Aorta (tissue), 5 donors: ENCODE data around the gene GJA3. TPM values are rescaled to one million over a fixed set of nuclear protein-coding genes. Genes with fewer than 3 reads are reported as not detected.

ENCODE experiments used
- ATAC-seq: fragments of 200-7000 bp; cut with Tn5 transposase; one replicate; pipeline ENCODE4 v1.9.1; 2022; ENCODE audit warnings: moderate library complexity; ENCODE audit not compliant: low FRiP score
- DNase-seq, 2 donors: peaks; one replicate each; pipeline ENCODE4 v3.0.0-alpha.2; 2020
- H3K27ac ChIP-seq, 2 donors: one replicate each; pipeline ENCODE4 v1.5.1; 2013; ENCODE audit warnings: low read length in 2 of 2, mild to moderate bottlenecking in 2 of 2, moderate library complexity in 2 of 2, control low read depth in 1 of 2, inconsistent platforms in 1 of 2, low read depth in 1 of 2
- H3K27me3 ChIP-seq, 2 donors: one replicate each; pipeline ENCODE4 v1.6.1; 2013; ENCODE audit warnings: control low read depth in 1 of 2, low read length in 1 of 2, mild to moderate bottlenecking in 1 of 2, moderate library complexity in 1 of 2; ENCODE audit not compliant: insufficient read depth in 2 of 2, control insufficient read depth in 1 of 2
- H3K36me3 ChIP-seq, 2 donors: one replicate each; pipeline ENCODE4 v1.6.1; 2013; ENCODE audit warnings: control low read depth in 1 of 2, low read length in 1 of 2, mild to moderate bottlenecking in 1 of 2; ENCODE audit not compliant: insufficient read depth in 2 of 2, control insufficient read depth in 1 of 2
- H3K4me1 ChIP-seq, 2 donors: one replicate each; pipeline ENCODE4 v1.6.1; 2013; ENCODE audit warnings: low read length in 2 of 2, control low read depth in 1 of 2, mild to moderate bottlenecking in 1 of 2, moderate library complexity in 1 of 2; ENCODE audit not compliant: insufficient read depth in 2 of 2, control insufficient read depth in 1 of 2
- H3K4me3 ChIP-seq, 2 donors: one replicate each; pipeline ENCODE4 v1.5.1; 2013; ENCODE audit warnings: low read length in 2 of 2, control low read depth in 1 of 2, mild to moderate bottlenecking in 1 of 2
- H3K9me3 ChIP-seq: one replicate; pipeline ENCODE4 v1.6.1; 2013; ENCODE audit warnings: mild to moderate bottlenecking, low read length; ENCODE audit not compliant: control insufficient read depth
- WGBS, 2 donors: extraction: QIAGEN DNeasy Blood & Tissue Kit; methylation state at CpG; one replicate each; pipeline ENCODE4 v1.1.7; 2013; 5-methylcytosine and 5-hydroxymethylcytosine counted together
- intact Hi-C, 2 donors: fragments of 100-400 bp; cut with DNase I; formaldehyde crosslinking; loops; one replicate each; pipeline versions ENCODE4 v1.14.2 to v1.15.0; 2022
- polyA plus RNA-seq, 2 donors: library from polyadenylated mRNA; stranded (reverse); fragments of 200-250 nt; gene quantifications; one replicate each; pipeline ENCODE4 v1.2.3, GENCODE V29; 2013
- total RNA-seq, 2 donors: library from RNA; stranded (reverse); fragmentation: NEBNext Ultra II Directional; extraction: Animal tissue kit (Norgen Biotek cat#: 25700); gene quantifications; one replicate each; pipeline ENCODE4 v1.2.1, GENCODE V29; 2021
- donor health status: healthy with polysubstance abuse.
- donor health status: Bipolar disorder and iron deficiency.
- donor health status: DM: no; HTN: no; CAD: no.
- donor health status: DM: no; HTN: no; CAD: no.
- donor health status: DM: yes; HTN: yes; CAD: no.

Gene GJA3
- total and polyA plus RNA-seq, 4 donors = 0.03 to 0.42 (median 0.19) TPM; not detected in 1

DNA sequence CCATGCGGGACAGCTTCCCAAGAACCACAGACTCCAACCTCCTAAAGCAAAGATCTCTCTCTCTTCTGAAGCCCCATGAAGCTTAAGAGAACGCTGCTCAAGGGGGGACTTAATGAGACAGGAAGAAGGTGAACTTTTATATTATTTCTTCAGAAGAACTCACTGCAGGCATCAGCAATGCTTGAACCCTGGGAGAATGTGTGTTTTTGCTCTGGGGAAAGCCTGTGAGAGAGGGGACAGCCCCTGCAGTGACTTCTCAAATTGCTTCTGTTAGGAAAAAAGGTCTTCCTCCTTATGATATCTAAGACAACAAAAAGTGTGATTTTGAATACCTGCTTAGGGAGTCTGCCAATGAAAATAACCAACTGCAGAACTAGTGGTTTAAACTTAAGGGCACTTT lies 23.0 kb downstream of the GJA3 start:
- Histone ChIP-seq H3K9me3 (no peaks in the 10 kb centered on the region), H3K36me3 (no peaks in the 10 kb centered on the region), H3K4me3 (no peak overlapping the region), H3K27me3 (peaks cover 0 to 2% of the 10 kb centered on the region in 2 donors), H3K27ac (no peak overlapping the region), H3K4me1 (no peaks in the 10 kb centered on the region)
- intact Hi-C loops = no loop called here
- no peak for DNase-seq
- no peak for ATAC-seq
- WGBS, 2 donors = 87 to 91% methylated on average over 2 of the region's 2 CpGs

DNA sequence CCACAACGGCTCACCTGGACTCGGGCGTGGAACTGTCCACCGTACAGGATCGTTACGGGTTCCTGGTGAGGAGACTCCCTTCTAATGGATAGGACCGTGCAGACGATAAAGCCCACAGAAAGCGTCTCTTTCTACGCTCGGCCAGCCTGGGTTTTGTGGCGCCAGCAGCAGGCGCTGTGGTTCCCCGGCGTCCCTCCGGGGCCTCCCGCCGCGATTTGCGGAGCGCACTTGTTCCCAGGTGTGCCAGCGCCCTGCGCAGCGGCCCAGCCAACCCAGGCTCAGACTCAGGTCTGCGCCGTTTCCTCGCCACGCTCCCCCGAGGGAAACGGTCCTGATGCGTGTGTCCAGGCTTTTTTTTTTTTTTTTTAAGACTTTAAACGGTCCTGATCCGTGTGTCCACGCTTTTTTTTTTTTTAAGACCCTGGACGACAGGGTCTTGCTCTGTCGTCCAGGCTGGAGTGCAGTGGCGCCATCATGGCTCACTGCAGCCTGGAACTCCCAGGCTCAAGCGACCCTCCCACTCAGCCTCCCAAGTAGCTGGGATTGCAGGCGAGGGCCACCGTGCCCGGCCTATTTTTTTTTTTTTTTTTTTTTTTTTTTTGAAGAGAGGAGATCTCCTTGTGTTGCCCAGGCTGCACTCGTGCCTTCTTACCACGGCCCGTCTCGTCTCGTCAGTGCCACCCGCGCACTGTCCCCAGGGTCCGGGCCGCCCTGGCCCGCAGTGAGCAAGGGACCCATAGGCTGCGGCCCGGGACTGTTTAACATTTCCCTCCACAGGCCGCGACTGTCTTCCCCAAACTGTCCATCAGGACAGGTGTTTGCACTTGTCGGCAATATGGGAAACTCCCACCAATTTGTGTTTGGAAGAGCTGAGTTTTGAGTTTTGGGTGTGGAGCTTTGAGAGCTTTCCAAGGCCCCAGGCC lies 23.8 kb downstream of the GJA3 start:
- no peak overlapping the region for H3K4me3 ChIP-seq
- DNase-seq (no peak), ATAC-seq (no peak)
- 33 to 34% methylated on average over 55 to 56 of the region's 56 CpGs for WGBS, 2 donors
- no peaks in the 10 kb centered on the region for H3K36me3 ChIP-seq
- H3K27me3 ChIP-seq = peaks cover 0 to 1% of the 10 kb centered on the region in 2 donors
- no peak overlapping the region for H3K27ac ChIP-seq
- H3K4me1 ChIP-seq = no peaks in the 10 kb centered on the region
- no peaks in the 10 kb centered on the region for H3K9me3 ChIP-seq
- intact Hi-C loops = no loop called here

DNA sequence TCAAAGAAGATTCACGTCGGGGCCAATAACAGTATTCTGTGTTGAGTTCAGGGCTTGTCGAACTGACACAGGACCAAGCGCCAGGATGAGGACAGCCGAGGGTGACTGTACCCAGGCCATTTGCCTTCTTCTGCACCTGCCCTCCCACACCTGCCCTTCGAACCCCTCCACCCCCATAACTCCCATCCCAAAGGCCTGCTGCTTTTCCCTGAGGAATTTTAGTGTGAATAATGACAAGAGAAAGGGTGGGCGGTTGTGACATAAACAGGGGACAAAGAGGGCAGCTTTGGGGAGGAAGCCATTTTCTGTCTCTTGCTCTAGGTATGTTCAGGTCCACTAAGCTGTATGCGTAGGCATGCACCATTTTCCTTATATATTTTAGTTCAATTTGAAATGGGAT lies 26.1 kb downstream of the GJA3 start:
- Histone ChIP-seq H3K9me3 (no peaks in the 10 kb centered on the region), H3K27me3 (no peaks in the 10 kb centered on the region), H3K36me3 (no peaks in the 10 kb centered on the region), H3K4me1 (no peaks in the 10 kb centered on the region), H3K4me3 (no peak overlapping the region), H3K27ac (no peak overlapping the region)
- 85 to 88% methylated on average over 8 of the region's 8 CpGs for WGBS, 2 donors
- DNase-seq (no peak), ATAC-seq (no peak)
- intact Hi-C loops = no loop called here

GRCh38 chr13:20132052-20132634 lies 28.7 kb downstream of the GJA3 start:
- intact Hi-C loops = no loop called here
- Histone ChIP-seq H3K27ac (no peak overlapping the region), H3K9me3 (no peaks in the 10 kb centered on the region), H3K4me1 (no peaks in the 10 kb centered on the region), H3K36me3 (no peaks in the 10 kb centered on the region), H3K27me3 (no peaks in the 10 kb centered on the region), H3K4me3 (no peak overlapping the region)
- DNase-seq = no peak
- ATAC-seq = no peak
- 88 to 89% methylated on average over 10 of the region's 10 CpGs for WGBS, 2 donors

DNA sequence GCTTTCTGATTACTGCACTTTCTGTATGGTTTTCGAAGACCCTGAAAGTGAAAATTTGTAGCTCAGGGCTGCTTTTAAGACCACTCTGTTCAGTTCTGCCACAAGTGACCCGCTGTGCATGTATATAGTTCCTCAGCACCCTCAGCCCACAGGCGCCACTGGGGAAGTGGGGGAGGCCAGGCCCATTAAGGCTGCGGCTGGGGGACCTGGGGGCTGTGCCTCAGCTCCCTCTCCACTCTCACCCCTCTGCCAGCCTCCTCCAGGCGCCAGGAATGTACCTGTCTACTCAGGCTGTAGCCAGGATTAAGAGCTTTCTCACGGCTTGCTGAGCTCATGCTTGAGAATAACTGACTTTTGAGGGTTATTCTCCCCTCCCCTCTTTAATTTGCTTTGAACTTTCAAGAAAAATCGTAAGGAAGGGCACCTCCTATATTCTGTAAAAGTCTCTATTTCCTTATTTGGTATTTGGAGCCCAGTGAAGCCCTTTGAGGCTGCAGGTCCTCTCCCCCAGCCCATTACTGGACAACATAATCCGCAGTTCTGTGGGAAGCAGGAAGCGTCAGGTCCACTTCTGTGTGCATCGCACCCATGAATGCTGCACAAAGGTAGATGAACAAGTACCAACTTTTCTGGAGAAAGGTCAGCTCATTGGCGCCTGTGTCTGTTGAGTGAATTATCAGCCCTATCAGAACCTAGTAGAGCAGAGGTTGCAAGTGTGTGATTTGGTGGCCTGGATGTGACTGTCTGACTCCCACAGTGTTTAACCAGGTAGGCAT lies 29.6 kb downstream of the GJA3 start:
- no peaks in the 10 kb centered on the region for H3K9me3 ChIP-seq
- no peak overlapping the region for H3K27ac ChIP-seq
- H3K27me3 ChIP-seq = no peaks in the 10 kb centered on the region
- no peak overlapping the region for H3K4me3 ChIP-seq
- H3K4me1 ChIP-seq = no peaks in the 10 kb centered on the region
- ATAC-seq = no peak
- H3K36me3 ChIP-seq = no peaks in the 10 kb centered on the region
- DNase-seq = no peak
- intact Hi-C loops = no loop called here
- WGBS, 2 donors = 72 to 75% methylated on average over 11 of the region's 11 CpGs

DNA sequence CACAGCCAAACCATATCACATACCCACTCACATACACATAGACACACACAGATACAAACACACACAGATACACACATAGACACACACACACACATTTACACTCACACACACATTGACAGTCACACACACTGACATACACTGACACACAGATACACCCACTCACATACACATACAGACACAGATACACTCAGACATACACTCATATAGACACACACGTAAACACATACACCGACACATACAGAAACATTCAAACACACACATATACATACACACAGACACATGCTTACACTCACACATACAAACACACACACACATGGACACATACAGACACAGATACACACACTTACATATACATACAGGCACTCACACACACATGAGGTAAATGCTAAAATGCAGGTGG lies 30.2 kb downstream of the GJA3 start:
- no peaks in the 10 kb centered on the region for H3K27me3 ChIP-seq
- intact Hi-C loops = no loop called here
- 71 to 94% methylated on average over 2 of the region's 2 CpGs for WGBS, 2 donors

DNA sequence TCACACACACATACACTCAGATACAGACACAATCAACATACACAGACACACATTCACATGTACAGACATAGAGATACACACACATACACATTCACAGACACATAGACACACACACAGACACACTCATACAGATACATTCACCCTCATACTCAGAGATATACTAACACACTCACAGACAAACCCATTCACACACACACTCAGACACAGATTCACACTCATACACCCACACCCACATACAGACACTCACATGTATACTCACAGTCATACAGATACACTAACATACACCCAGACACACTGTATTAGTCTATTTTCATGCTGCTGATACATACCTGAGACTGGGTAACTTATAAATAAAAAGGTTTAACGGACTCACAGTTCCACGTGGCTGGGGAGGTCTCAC lies 30.8 kb downstream of the GJA3 start:
- ATAC-seq (no peak), DNase-seq (no peak)
- H3K9me3 ChIP-seq = no peaks in the 10 kb centered on the region
- intact Hi-C loops = no loop called here
- no peaks in the 10 kb centered on the region for H3K4me1 ChIP-seq
- no peak overlapping the region for H3K27ac ChIP-seq
- no peaks in the 10 kb centered on the region for H3K27me3 ChIP-seq
- no peaks in the 10 kb centered on the region for H3K36me3 ChIP-seq
- no peak overlapping the region for H3K4me3 ChIP-seq
- 67 to 79% methylated on average over 2 of the region's 2 CpGs for WGBS, 2 donors

More for the DNA sequence above, 30.2 kb downstream of the GJA3 start:
- no peak overlapping the region for H3K4me3 ChIP-seq
- H3K9me3 ChIP-seq = no peaks in the 10 kb centered on the region
- H3K27ac ChIP-seq = no peak overlapping the region
- H3K4me1 ChIP-seq = no peaks in the 10 kb centered on the region
- no peaks in the 10 kb centered on the region for H3K36me3 ChIP-seq
- DNase-seq (no peak), ATAC-seq (no peak)

DNA sequence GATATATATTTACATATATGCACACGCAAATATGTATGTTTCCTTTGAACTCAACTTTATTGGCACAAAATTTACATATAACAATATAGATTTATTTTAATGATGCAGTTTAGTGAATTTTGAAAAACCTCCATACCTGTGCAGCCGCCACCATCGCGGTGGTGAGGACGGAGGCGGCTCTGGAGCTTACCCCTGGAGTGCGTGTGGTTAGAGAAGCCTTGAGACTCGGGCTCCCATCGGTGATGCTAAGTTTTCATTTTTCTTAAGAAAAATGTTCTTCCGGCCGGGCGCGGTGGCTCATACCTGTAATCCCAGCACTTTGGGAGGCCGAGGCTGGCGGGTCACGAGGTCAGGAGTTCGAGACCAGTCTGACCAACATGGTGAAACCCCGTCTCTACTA lies 31.8 kb downstream of the GJA3 start:
- Histone ChIP-seq H3K4me3 (no peak overlapping the region), H3K27me3 (no peaks in the 10 kb centered on the region), H3K4me1 (no peaks in the 10 kb centered on the region), H3K9me3 (no peaks in the 10 kb centered on the region), H3K27ac (no peak overlapping the region), H3K36me3 (no peaks in the 10 kb centered on the region)
- WGBS, 2 donors = 81 to 85% methylated on average over 18 of the region's 18 CpGs
- intact Hi-C loops = loop anchor here in 1 of 2 donors (5.0 kb wide), 1 partner anchor 33 kb away; the partner anchor contains the start of gene GJA3
- DNase-seq (no peak), ATAC-seq (no peak)
